Measurements from ENCODE around the gene GGCX.

- TF ChIP-seq BHLHE40 (IDR thresholded peaks at IDR 0.05; ENCODE audit: borderline replicate concordance) (no peak), SUZ12 (IDR thresholded peaks at IDR 0.05) (no peak)
These were observed 447 bp downstream of the GGCX start for GRCh38 chr2:85560812-85561279.

Measured in HEK293T (cell line).